Osteoblast (primary cell): Measurements from ENCODE around the gene ELMO1. TPM values are rescaled to one million over a fixed set of nuclear protein-coding genes. Genes with fewer than 3 reads are reported as not detected.

Source experiments
- DNase-seq: peaks from one replicate; pipeline ENCODE4 v3.0.0; 2011; ENCODE audit warnings: low spot score, mixed read lengths; ENCODE audit not compliant: insufficient read length; ENCODE audit errors: missing footprints
- H2AFZ ChIP-seq: 2 replicates; pipeline ENCODE4 v1.6.0; 2011; ENCODE audit warnings: mild to moderate bottlenecking, low read length
- H3K27ac ChIP-seq: 2 replicates; pipeline ENCODE4 v1.5.1; 2011; ENCODE audit warnings: mild to moderate bottlenecking, low read depth, low read length, moderate library complexity
- H3K27me3 ChIP-seq: 2 replicates; pipeline ENCODE4 v1.6.0; 2012; ENCODE audit warnings: mild to moderate bottlenecking, control low read depth, inconsistent platforms, low read length, moderate library complexity; ENCODE audit not compliant: insufficient read depth
- H3K36me3 ChIP-seq: 2 replicates; pipeline ENCODE4 v1.5.1; 2011; ENCODE audit warnings: mild to moderate bottlenecking, low read length, control low read depth, moderate library complexity; ENCODE audit not compliant: insufficient read depth
- H3K4me1 ChIP-seq: 2 replicates; pipeline ENCODE4 v1.5.1; 2011; ENCODE audit warnings: mild to moderate bottlenecking, low read length, control low read depth, moderate library complexity; ENCODE audit not compliant: insufficient read depth
- H3K4me2 ChIP-seq: 2 replicates; pipeline ENCODE4 v1.6.0; 2011; ENCODE audit warnings: mild to moderate bottlenecking, low read length; ENCODE audit not compliant: insufficient read depth
- H3K4me3 ChIP-seq: fragments of 200-600 bp; sonication (generic); 3 replicates; pipeline ENCODE4 v1.5.1; 2012; ENCODE audit warnings: mild to moderate bottlenecking, low read length, inconsistent platforms; ENCODE audit not compliant: insufficient read depth
- H3K79me2 ChIP-seq: 2 replicates; pipeline ENCODE4 v1.6.0; 2012; ENCODE audit warnings: mild to moderate bottlenecking, low read length, control low read depth, inconsistent platforms; ENCODE audit not compliant: insufficient read depth
- H3K9me3 ChIP-seq: 2 replicates; pipeline ENCODE4 v1.5.1; 2011; ENCODE audit warnings: low read depth, low read length, control low read depth
- H4K20me1 ChIP-seq: 2 replicates; pipeline ENCODE4 v1.6.0; 2012; ENCODE audit warnings: mild to moderate bottlenecking, low read length, control low read depth; ENCODE audit not compliant: insufficient read depth
- CTCF ChIP-seq: IDR thresholded peaks from 2 replicates; pipeline ENCODE4 v1.5.1; 2011; ENCODE audit warnings: mild to moderate bottlenecking, low read depth, low read length, moderate library complexity; ENCODE audit errors: extremely low read depth
- total RNA-seq: library from RNA; depleted of rRNA; stranded (reverse); fragments of >200 nt; gene quantifications from 2 replicates; pipeline ENCODE4 v1.2.3, GENCODE V29; 2012

Gene ELMO1
- total RNA-seq, 1 donor: 2.2 TPM

GRCh38 chr7:37089972-37090371 is 358.7 kb downstream of the ELMO1 start:
- Histone ChIP-seq H3K27me3 (no peaks in the 10 kb centered on the region), H3K9me3 (no peaks in the 10 kb centered on the region), H3K36me3 (no peaks in the 10 kb centered on the region), H4K20me1 (no peaks in the 10 kb centered on the region), H3K4me2 (no peak overlapping the region), H2AFZ (no peak overlapping the region), H3K27ac (no peak overlapping the region), H3K4me3 (no peak overlapping the region), H3K4me1 (no peaks in the 10 kb centered on the region), H3K79me2 (no peaks in the 10 kb centered on the region)
- no peak for TF ChIP-seq CTCF
- DNase-seq: no peak

GRCh38 chr7:37085600-37085999 is 363.1 kb downstream of the ELMO1 start:
- Histone ChIP-seq H3K4me2 (no peak overlapping the region), H3K4me3 (no peak overlapping the region), H3K27ac (no peak overlapping the region), H3K36me3 (no peaks in the 10 kb centered on the region), H3K9me3 (no peaks in the 10 kb centered on the region), H4K20me1 (no peaks in the 10 kb centered on the region), H2AFZ (no peak overlapping the region), H3K4me1 (peaks cover 12% of the 10 kb centered on the region), H3K79me2 (no peaks in the 10 kb centered on the region), H3K27me3 (no peaks in the 10 kb centered on the region)
- TF ChIP-seq CTCF: no peak
- no peak for DNase-seq

- no peaks in the 10 kb centered on the region for H3K36me3 ChIP-seq
- H3K79me2 ChIP-seq: no peaks in the 10 kb centered on the region
- no peak overlapping the region for H3K4me3 ChIP-seq
- peaks cover 12% of the 10 kb centered on the region for H3K4me1 ChIP-seq
- H3K4me2 ChIP-seq: no peak overlapping the region
- no peaks in the 10 kb centered on the region for H4K20me1 ChIP-seq
- no peak for DNase-seq
- no peaks in the 10 kb centered on the region for H3K27me3 ChIP-seq
- no peak overlapping the region for H3K27ac ChIP-seq
- TF ChIP-seq CTCF: no peak
- H3K9me3 ChIP-seq: no peaks in the 10 kb centered on the region
- no peak overlapping the region for H2AFZ ChIP-seq
These were observed 364.4 kb downstream of the ELMO1 start for GRCh38 chr7:37084303-37084702.

GRCh38 chr7:37083311-37084096 is 365.2 kb downstream of the ELMO1 start:
- H3K27me3 ChIP-seq: no peaks in the 10 kb centered on the region
- H3K9me3 ChIP-seq: no peaks in the 10 kb centered on the region
- H2AFZ ChIP-seq: peak overlapping the region; percentile 45
- no peaks in the 10 kb centered on the region for H4K20me1 ChIP-seq
- TF ChIP-seq CTCF: no peak
- H3K4me3 ChIP-seq: no peak overlapping the region
- H3K4me2 ChIP-seq: peak overlapping the region; percentile 3
- H3K36me3 ChIP-seq: no peaks in the 10 kb centered on the region
- H3K79me2 ChIP-seq: no peaks in the 10 kb centered on the region
- H3K27ac ChIP-seq: no peak overlapping the region
- DNase-seq: peak; percentile 37
- peaks cover 12% of the 10 kb centered on the region for H3K4me1 ChIP-seq
